Measurements from ENCODE around the gene PRKCD. TPM values are rescaled to one million over a fixed set of nuclear protein-coding genes. Genes with fewer than 3 reads are reported as not detected.

The PRKCD gene
- total and polyA plus RNA-seq, 2 of the 4 experiments (the other 2 are of a cell fraction): 4.3 to 19.0 TPM

DNA sequence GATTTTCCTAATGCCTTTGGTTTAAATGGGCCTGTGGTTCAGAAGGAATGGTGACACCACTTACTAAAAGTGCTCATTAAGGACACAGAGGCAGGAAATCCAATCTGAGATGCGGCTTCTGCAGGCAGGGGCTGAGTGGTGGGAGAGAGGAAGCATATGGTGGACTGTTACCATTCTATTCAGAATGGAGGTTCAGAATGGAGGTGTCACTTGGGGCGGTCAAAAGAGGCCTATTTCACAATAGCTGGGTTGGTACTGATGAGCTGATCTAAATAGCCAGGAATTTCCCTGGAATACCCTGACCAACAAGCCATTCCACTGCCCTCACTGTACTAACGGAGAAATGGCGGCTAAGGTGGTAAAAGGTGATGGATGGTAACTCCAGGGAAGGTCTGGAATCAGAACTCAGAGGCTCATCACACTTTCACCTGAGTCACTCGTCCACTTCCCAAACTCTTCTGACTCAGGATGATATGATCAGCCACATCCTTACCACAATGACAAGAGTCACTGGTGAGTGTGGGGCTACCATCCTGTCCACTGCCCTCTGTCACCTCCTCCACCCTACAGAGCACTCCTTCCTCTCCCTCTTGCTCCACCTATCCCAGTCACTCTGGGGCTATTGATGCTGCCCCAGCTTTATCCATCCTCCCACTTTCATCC is 46.5 kb upstream of the PRKCD start:
- peak; percentile 48 for DNase-seq
- no peak overlapping the region for H3K4me3 ChIP-seq (ENCODE audit: insufficient read depth, low read depth, low read length)
- no peak overlapping the region for H2BK15ac ChIP-seq (ENCODE audit: low read depth, low read length)
- H4K8ac ChIP-seq (ENCODE audit: low read depth in 2 of 2, low read length in 2 of 2): no peak overlapping the region
- no peak overlapping the region for H4K5ac ChIP-seq (ENCODE audit: low read depth, low read length)
- TF ChIP-seq RCOR1 (IDR thresholded peaks at IDR 0.05; ENCODE audit: insufficient replicate concordance, low read length): no peak
- TF ChIP-seq CEBPB (IDR thresholded peaks at IDR 0.05; ENCODE audit: low read depth, low read length): peak; percentile 90
- no peak for TF ChIP-seq RAD21 (IDR thresholded peaks at IDR 0.05; ENCODE audit: low read length)
- TF ChIP-seq CHD1 (IDR thresholded peaks at IDR 0.05; ENCODE audit: low read depth, low read length): no peak
- no peak for TF ChIP-seq MXI1 (IDR thresholded peaks at IDR 0.05; ENCODE audit: borderline replicate concordance, low read depth, low read length)
- no peak for TF ChIP-seq FOS (IDR thresholded peaks at IDR 0.05; ENCODE audit: low read depth, low read length)
- no peak for TF ChIP-seq BHLHE40 (IDR thresholded peaks at IDR 0.05; ENCODE audit: low read depth, low read length)
- TF ChIP-seq MAZ (IDR thresholded peaks at IDR 0.05; ENCODE audit: borderline replicate concordance, low read depth, low read length): no peak
- peaks cover 26% of the 10 kb centered on the region for H3K36me3 ChIP-seq (ENCODE audit: control insufficient read depth, insufficient read depth, low read length)
- no peak overlapping the region for H3K56ac ChIP-seq (ENCODE audit: extremely low read depth, insufficient read depth, low read length)
- H3K9ac ChIP-seq (ENCODE audit: low read depth, low read length): no peak overlapping the region
- peak overlapping the region; percentile 37; the same call in 1 of the 2 replicates for H3K4ac ChIP-seq (ENCODE audit: low read depth, low read length)
- H2BK5ac ChIP-seq (ENCODE audit: low read depth, low read length, poor library complexity, severe bottlenecking): no peak overlapping the region
- no peak overlapping the region; the same call in 1 of the 2 replicates for H3K4me2 ChIP-seq (ENCODE audit: low read depth, low read length)
- no peak overlapping the region for H4K91ac ChIP-seq (ENCODE audit: insufficient read depth, low read depth, low read length)
- no peak overlapping the region for H2AK5ac ChIP-seq (ENCODE audit: low read depth, low read length)
- ChIA-PET CTCF (interaction anchor here (0.6 to 2.0 kb wide), 12 partner anchors 8 to 373 kb away, joined by 3 to 6 read pairs (median 3); no protein-coding TSS in a partner anchor), POLR2A (ENCODE audit: unreplicated experiment) (no interaction called here)
- WGBS, 2 experiments (ENCODE audit: extremely low coverage in 2 of 2, insufficient read length in 1 of 2): 0% methylated on average over 1 of the region's 5 CpGs; no CpG with 5 or more reads in 1 of the 2 experiments
- BruUV-seq (replicated peaks): no TSS peak
- H3K4me1 ChIP-seq (ENCODE audit: control insufficient read depth, insufficient read depth, low read length): peaks cover 12% of the 10 kb centered on the region
- no peak overlapping the region for H2AFZ ChIP-seq (replicated peaks; ENCODE audit: low read length, poor library complexity)
- H3K23ac ChIP-seq (ENCODE audit: low read depth, low read length): peak overlapping the region; percentile 41; the same call in 1 of the 2 replicates
- no peaks in the 10 kb centered on the region for H3K9me3 ChIP-seq (ENCODE audit: control insufficient read depth, insufficient read depth, low read length)
- intact Hi-C loops (cut with micrococcal nuclease) (loop anchor here (1.0 to 5.0 kb wide), 3 partner anchors 82 to 598 kb away; no protein-coding TSS in a partner anchor), in situ Hi-C loops (cut with MboI; ENCODE audit: low sequenced_read_pairs) (loop anchor here (25.0 kb wide), 1 partner anchor 598 kb away; no protein-coding TSS in a partner anchor), dilution Hi-C loops (cut with HindIII; ENCODE audit: low sequenced_read_pairs, unreplicated experiment) (no loop called here)
- H3K27me3 ChIP-seq (ENCODE audit: control insufficient read depth, insufficient read depth, low read length): no peaks in the 10 kb centered on the region
- peak overlapping the region; percentile 84 for H2AK9ac ChIP-seq (replicated peaks; ENCODE audit: low read depth, low read length, poor library complexity)
- peaks cover 8% of the 10 kb centered on the region for H3K9me1 ChIP-seq (ENCODE audit: insufficient read depth, low read length)
- H2BK20ac ChIP-seq (ENCODE audit: low read depth, low read length): no peak overlapping the region
- H3K14ac ChIP-seq (replicated peaks; ENCODE audit: low read depth, low read length): 0 out of 2 replicates have a peak overlapping the region, but pooled peaks have one; percentile 11
- peak; percentile 10 for ATAC-seq (ENCODE audit: low read depth)
- H3K27ac ChIP-seq (ENCODE audit: insufficient read depth, low read length): no peak overlapping the region; the same call in 1 of the 2 replicates
- peaks cover 0 to 3% of the 10 kb centered on the region in 2 experiments; a peak in 1 of 4 replicates for H3K79me1 ChIP-seq (ENCODE audit: low read depth in 1 of 2, low read length in 2 of 2)
- no peak overlapping the region for H2BK120ac ChIP-seq (ENCODE audit: low read depth, low read length)
- H4K20me1 ChIP-seq (ENCODE audit: insufficient read depth, low read length): no peaks in the 10 kb centered on the region
- no peak overlapping the region for H3K18ac ChIP-seq (ENCODE audit: low read depth, low read length)

Data from IMR-90 (cell line).